ENCODE data around the gene CCDC136.

DNA sequence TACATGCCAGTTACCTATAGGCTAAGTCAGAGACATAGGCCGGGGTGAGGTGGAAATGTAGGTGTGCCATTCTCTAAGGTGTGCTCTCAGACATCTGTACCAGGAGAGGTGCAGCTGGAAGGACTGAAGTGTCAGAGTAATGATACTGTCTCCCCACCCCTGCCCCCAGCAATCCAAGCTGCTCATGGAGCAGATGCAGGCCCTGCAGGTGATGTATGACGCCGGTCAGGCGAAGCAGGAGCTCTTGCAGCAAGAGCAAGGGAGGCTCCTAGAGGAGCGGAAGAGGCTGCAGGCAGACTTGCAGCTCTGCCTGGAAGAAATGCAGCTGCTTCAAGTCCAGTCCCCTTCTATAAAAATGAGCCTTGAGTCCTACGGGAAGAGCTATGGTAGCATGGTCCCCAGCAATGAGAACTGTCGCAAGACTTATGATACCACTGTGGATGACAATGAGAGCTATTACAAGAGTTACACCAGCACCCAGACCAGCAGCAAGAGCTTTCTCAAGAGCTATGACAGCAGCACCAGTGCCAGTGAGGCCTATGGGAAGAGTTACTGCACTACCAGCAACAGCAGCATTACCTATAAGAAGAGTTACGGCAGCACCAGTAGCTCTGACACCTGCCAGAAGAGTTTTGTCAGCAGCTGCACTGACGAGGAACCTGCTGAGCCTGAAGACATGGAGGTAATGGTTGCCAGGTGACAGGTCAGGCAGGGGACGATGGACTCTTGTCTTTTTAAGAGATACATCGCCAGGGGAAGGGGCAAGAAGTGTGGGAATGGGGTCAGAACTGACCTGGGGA is 20.1 kb downstream of the CCDC136 start:
- TF ChIP-seq, protein P1, sequence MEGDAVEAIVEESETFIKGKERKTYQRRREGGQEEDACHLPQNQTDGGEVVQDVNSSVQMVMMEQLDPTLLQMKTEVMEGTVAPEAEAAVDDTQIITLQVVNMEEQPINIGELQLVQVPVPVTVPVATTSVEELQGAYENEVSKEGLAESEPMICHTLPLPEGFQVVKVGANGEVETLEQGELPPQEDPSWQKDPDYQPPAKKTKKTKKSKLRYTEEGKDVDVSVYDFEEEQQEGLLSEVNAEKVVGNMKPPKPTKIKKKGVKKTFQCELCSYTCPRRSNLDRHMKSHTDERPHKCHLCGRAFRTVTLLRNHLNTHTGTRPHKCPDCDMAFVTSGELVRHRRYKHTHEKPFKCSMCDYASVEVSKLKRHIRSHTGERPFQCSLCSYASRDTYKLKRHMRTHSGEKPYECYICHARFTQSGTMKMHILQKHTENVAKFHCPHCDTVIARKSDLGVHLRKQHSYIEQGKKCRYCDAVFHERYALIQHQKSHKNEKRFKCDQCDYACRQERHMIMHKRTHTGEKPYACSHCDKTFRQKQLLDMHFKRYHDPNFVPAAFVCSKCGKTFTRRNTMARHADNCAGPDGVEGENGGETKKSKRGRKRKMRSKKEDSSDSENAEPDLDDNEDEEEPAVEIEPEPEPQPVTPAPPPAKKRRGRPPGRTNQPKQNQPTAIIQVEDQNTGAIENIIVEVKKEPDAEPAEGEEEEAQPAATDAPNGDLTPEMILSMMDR (IDR thresholded peaks at IDR 0.05 in 4 of 5, conservative IDR thresholded peaks at IDR 0.05 in 1 of 5), result no peak
- TF ChIP-seq POLR2A (IDR thresholded peaks at IDR 0.05), result no peak
